Progenitor cell of endocrine pancreas (in vitro differentiated cells): Measurements from ENCODE around the gene WNK2. TPM values are rescaled to one million over a fixed set of nuclear protein-coding genes. Genes with fewer than 3 reads are reported as not detected.
A peak's percentile ranks its signal among the peaks of the same experiment; 100 is the strongest.

Experiments
- DNase-seq: peaks from one replicate; pipeline ENCODE4 v3.0.0; 2021; ENCODE audit warnings: low spot score; ENCODE audit not compliant: unreplicated experiment
- H3K27ac Mint-ChIP-seq: 2 replicates; pipeline ENCODE4 v1.8.0; 2021; ENCODE audit warnings: mild to moderate bottlenecking, moderate library complexity, mixed read lengths
- H3K27me3 Mint-ChIP-seq: 2 replicates; pipeline ENCODE4 v1.8.0; 2021; ENCODE audit warnings: mixed read lengths
- H3K36me3 Mint-ChIP-seq: 2 replicates; pipeline ENCODE4 v1.8.0; 2022; ENCODE audit warnings: mixed read lengths; ENCODE audit not compliant: insufficient read depth
- H3K4me1 Mint-ChIP-seq: 2 replicates; pipeline ENCODE4 v1.8.0; 2021; ENCODE audit warnings: low read depth, mixed read lengths
- H3K4me3 Mint-ChIP-seq: 2 replicates; pipeline ENCODE4 v1.8.0; 2021; ENCODE audit warnings: low read depth, mild to moderate bottlenecking, moderate library complexity, mixed read lengths
- H3K9me3 Mint-ChIP-seq: 2 replicates; pipeline ENCODE4 v1.8.0; 2021; ENCODE audit warnings: low read depth, mixed read lengths
- CTCF ChIP-seq: fragments of 200-600 bp; sonication (generic); IDR thresholded peaks from one replicate; pipeline ENCODE4 v1.5.0; 2021; ENCODE audit warnings: antibody characterized with exemption, mild to moderate bottlenecking; ENCODE audit not compliant: unreplicated experiment
- total RNA-seq: library from RNA; stranded (reverse); gene quantifications from 2 replicates; pipeline ENCODE4 v1.2.1, GENCODE V29; 2021

Gene WNK2
- total RNA-seq, 1 donor from 2014 or later: 345 TPM

- Mint-ChIP-seq H3K4me1 (no peaks in the 10 kb centered on the region), H3K36me3 (peaks cover 14% of the 10 kb centered on the region), H3K27me3 (no peaks in the 10 kb centered on the region), H3K9me3 (no peaks in the 10 kb centered on the region), H3K27ac (no peak overlapping the region), H3K4me3 (no peak overlapping the region)
- no peak for DNase-seq
- TF ChIP-seq CTCF: no peak
Observed at GRCh38 chr9:93258818-93259489, 75.0 kb downstream of the WNK2 start.

- no peaks in the 10 kb centered on the region for H3K27me3 Mint-ChIP-seq
- H3K36me3 Mint-ChIP-seq: peaks cover 11% of the 10 kb centered on the region
- H3K4me3 Mint-ChIP-seq: no peak overlapping the region
- H3K4me1 Mint-ChIP-seq: no peaks in the 10 kb centered on the region
- no peak for TF ChIP-seq CTCF
- DNase-seq: no peak
- no peaks in the 10 kb centered on the region for H3K9me3 Mint-ChIP-seq
- H3K27ac Mint-ChIP-seq: peak overlapping the region; percentile 69
Observed at GRCh38 chr9:93259490-93260262, 75.7 kb downstream of the WNK2 start.

DNA sequence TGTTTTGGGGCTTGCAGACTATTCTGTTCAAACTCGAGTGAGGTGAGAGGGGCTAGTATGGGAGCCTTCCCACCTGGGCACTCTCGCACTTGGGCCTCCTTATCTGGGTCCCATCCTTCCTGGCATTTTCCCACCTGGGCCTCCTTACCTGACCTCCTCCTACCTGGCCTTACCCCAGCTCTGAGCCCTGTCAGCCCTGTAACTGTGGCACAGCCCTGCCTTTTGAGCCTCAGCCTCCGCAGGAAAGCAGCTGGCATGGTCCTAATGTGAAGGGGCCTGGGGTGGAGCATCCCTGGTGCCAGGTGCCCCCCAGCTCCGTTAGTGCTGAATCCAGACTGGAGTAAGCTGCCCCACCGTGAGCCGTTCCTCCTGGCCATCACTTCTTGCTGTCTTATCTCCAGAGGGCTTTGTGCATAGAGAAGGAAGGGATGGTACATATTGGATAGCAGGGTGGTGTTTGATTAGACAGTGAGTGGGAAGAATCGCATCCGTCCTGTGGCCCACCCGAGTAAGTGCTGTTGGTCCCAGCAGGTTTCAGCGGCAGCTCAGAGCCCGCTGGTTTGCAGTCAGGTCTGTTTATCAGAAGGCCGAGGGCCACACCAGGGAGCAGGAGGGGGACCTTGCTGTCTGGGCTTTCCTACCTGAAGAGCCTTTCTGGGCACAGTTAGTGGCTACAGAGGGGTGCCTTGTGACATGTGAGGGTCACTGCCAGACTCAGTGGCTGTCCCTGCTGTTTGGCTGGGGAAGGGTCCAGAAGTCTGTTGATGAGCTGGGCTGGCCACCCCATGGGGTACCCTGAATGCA lies 76.5 kb downstream of the WNK2 start:
- Mint-ChIP-seq H3K27me3 (no peaks in the 10 kb centered on the region), H3K27ac (peak overlapping the region; percentile 69), H3K9me3 (no peaks in the 10 kb centered on the region), H3K4me1 (peaks cover 2% of the 10 kb centered on the region), H3K36me3 (peaks cover 13% of the 10 kb centered on the region), H3K4me3 (no peak overlapping the region)
- no peak for TF ChIP-seq CTCF
- DNase-seq: no peak

GRCh38 chr9:93261281-93261680 lies 77.3 kb downstream of the WNK2 start:
- DNase-seq: no peak
- Mint-ChIP-seq H3K27ac (peak overlapping the region; percentile 10), H3K36me3 (peaks cover 12% of the 10 kb centered on the region), H3K4me3 (no peak overlapping the region), H3K27me3 (no peaks in the 10 kb centered on the region), H3K9me3 (no peaks in the 10 kb centered on the region), H3K4me1 (peaks cover 2% of the 10 kb centered on the region)
- TF ChIP-seq CTCF: no peak

GRCh38 chr9:93261735-93262523 lies 78.0 kb downstream of the WNK2 start:
- Mint-ChIP-seq H3K4me1 (peaks cover 2% of the 10 kb centered on the region), H3K9me3 (no peaks in the 10 kb centered on the region), H3K4me3 (no peak overlapping the region), H3K27ac (no peak overlapping the region), H3K27me3 (no peaks in the 10 kb centered on the region), H3K36me3 (peaks cover 10% of the 10 kb centered on the region)
- no peak for DNase-seq
- TF ChIP-seq CTCF: no peak
